Measurements from ENCODE around the gene CCDC7. TPM values are rescaled to one million over a fixed set of nuclear protein-coding genes. Genes with fewer than 3 reads are reported as not detected.
"Not testable (repeated sequence)": the region's sequence is repeated elsewhere in the genome, so short reads cannot be mapped to it uniquely, and the experiment has no call there.

CCDC7 gene
- total RNA-seq, 2 experiments from 2014 or later = 9.8 to 12.3 TPM

DNA sequence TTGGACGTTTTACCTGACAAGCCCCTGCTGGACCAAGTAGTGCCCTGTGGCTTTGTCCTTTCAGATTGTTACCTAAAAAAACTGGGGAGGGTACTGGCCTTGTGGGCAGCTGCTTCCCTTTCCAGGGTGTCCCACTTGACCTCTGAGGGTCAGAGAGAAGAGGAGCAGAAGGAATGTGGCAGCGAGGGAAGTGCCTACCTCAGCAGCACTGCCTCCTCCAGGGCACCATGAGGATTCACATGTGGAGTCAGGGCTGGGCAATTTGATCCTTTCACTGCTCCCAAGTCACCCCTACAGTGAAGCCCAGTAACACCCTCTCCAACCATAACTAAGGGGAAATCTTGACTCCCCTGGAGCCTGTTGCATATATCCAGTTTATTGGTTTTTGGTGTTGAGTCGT, 447.5 kb downstream of the CCDC7 start:
- Histone ChIP-seq H3K79me2 (ENCODE audit: insufficient read depth, low read depth, low read length) (no peaks in the 10 kb centered on the region), H3K4me3 (ENCODE audit: low read depth, low read length, poor library complexity, severe bottlenecking) (no peak overlapping the region), H4K20me1 (ENCODE audit: insufficient read depth, low read length) (no peaks in the 10 kb centered on the region), H3K9me2 (ENCODE audit: insufficient read depth, low read length) (no peaks in the 10 kb centered on the region), H3K27ac (ENCODE audit: low read depth, low read length, poor library complexity, severe bottlenecking) (no peak overlapping the region), H3K4me1 (ENCODE audit: insufficient read depth, low read length, poor library complexity, severe bottlenecking) (no peaks in the 10 kb centered on the region), H3K9me3 (ENCODE audit: low read length) (no peaks in the 10 kb centered on the region), H2AFZ (ENCODE audit: low read length) (no peak overlapping the region), H3K4me2 (ENCODE audit: low read length) (no peak overlapping the region), H3K36me3 (ENCODE audit: insufficient read depth, low read length) (peaks cover 31% of the 10 kb centered on the region)
- intact Hi-C loops (cut with micrococcal nuclease; ENCODE audit: unreplicated experiment) = loop anchor here (10.0 kb wide), 1 partner anchor 261 kb away; no protein-coding TSS in a partner anchor
- BruUV-seq (replicated peaks) = no TSS peak
- ChIA-PET CTCF (ENCODE audit: unreplicated experiment) (no interaction called here), POLR2A (interaction anchor here (0.6 kb wide), 1 partner anchor 134 kb away, joined by 3 read pairs; no protein-coding TSS in a partner anchor)
- DNase-seq (ENCODE audit: low spot score) = no peak
- TF ChIP-seq EZH2phosphoT487 (IDR thresholded peaks at IDR 0.05; ENCODE audit: borderline replicate concordance, low read depth, low read length) = no peak
- TF ChIP-seq, protein P1, sequence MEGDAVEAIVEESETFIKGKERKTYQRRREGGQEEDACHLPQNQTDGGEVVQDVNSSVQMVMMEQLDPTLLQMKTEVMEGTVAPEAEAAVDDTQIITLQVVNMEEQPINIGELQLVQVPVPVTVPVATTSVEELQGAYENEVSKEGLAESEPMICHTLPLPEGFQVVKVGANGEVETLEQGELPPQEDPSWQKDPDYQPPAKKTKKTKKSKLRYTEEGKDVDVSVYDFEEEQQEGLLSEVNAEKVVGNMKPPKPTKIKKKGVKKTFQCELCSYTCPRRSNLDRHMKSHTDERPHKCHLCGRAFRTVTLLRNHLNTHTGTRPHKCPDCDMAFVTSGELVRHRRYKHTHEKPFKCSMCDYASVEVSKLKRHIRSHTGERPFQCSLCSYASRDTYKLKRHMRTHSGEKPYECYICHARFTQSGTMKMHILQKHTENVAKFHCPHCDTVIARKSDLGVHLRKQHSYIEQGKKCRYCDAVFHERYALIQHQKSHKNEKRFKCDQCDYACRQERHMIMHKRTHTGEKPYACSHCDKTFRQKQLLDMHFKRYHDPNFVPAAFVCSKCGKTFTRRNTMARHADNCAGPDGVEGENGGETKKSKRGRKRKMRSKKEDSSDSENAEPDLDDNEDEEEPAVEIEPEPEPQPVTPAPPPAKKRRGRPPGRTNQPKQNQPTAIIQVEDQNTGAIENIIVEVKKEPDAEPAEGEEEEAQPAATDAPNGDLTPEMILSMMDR (conservative IDR thresholded peaks at IDR 0.05; ENCODE audit: low read length) = 0 out of 2 replicates have a peak, but pooled peaks have one; percentile 7

DNA sequence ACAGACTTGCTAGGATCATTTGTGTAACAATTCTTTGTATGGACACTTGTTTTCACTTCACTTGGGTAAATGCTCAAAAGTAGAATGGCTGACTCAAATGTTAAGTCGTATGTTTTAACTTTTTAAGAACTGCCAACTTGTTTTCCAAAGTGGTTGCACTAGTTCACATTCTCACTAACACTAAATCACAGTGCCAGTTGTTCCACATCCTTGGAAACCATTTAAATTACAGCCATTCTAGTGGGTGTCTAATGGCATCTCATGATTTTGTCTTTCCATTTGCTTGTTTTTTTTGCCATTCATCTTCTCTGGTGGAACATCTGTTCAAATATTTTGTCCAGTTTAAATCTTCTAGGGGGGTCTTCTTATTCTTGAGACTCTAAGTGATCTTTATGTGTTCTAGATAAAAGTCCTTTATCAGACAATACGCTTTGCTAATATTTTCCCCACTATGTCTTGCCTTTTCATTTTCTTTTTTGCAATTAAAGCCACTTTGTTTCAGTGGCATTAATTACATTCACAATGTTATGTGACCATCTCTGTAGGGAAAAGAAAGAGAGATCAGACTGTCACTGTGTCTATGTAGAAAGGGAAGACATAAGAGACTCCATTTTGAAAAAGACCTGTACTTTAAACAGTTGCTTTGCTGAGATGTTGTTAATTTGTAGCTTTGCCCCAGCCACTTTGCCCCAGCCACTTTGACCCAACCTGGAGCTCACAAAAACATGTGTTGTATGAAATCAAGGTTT, 448.1 kb downstream of the CCDC7 start:
- BruUV-seq (replicated peaks) = no TSS peak

DNA sequence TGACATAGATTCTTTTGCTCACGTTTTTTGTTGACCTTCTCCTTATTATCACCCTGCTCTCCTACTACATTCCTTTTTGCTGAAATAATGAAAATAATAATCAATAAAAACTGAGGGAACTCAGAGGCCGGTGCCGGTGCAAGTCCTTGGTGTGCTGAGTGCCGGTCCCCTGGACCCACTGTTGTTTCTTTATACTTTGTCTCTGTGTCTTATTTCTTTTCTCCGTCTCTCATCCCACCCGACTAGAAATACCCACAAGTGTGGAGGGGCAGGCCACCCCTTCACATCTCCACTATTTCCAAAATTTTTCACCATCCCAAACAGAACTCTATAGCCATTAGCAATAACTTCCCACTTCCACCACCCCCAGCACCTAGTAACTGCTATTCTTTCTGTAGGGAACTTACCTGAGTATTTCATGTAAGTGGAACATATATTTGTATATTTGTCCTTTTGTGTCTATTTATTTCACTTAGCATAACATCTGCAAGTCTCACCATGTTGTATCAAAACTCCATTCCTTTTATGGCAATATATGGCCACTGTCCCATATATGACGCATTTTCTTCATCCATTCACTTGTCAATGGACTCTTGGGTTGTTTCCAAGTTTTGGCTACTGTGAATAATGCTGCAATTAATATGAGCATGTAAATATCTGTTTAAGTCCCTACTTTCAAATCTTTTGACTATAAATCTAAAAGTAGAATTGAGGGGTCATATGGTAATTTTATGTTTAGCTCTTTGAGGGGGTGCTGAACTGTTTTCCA, 449.4 kb downstream of the CCDC7 start:
- H3K27ac ChIP-seq (ENCODE audit: low read depth, low read length, poor library complexity, severe bottlenecking); H2AFZ ChIP-seq (ENCODE audit: low read length); CTCF ChIA-PET (ENCODE audit: unreplicated experiment); DNase-seq (ENCODE audit: low spot score); H4K20me1 ChIP-seq (ENCODE audit: insufficient read depth, low read length); H3K4me2 ChIP-seq (ENCODE audit: low read length); BruUV-seq (replicated peaks); POLR2A ChIA-PET; H3K79me2 ChIP-seq (ENCODE audit: insufficient read depth, low read depth, low read length); H3K4me3 ChIP-seq (ENCODE audit: low read depth, low read length, poor library complexity, severe bottlenecking); H3K4me1 ChIP-seq (ENCODE audit: insufficient read depth, low read length, poor library complexity, severe bottlenecking); H3K9me2 ChIP-seq (ENCODE audit: insufficient read depth, low read length); H3K9me3 ChIP-seq (ENCODE audit: low read length): not testable (repeated sequence)
- peaks cover 49% of the 10 kb centered on the region for H3K36me3 ChIP-seq (ENCODE audit: insufficient read depth, low read length)
- intact Hi-C loops (cut with micrococcal nuclease; ENCODE audit: unreplicated experiment) = loop anchor here (10.0 kb wide), 1 partner anchor 259 kb away; no protein-coding TSS in a partner anchor

More for the DNA sequence above, 448.1 kb downstream of the CCDC7 start:
- no peak for DNase-seq (ENCODE audit: low spot score)
- no peaks in the 10 kb centered on the region for H3K79me2 ChIP-seq (ENCODE audit: insufficient read depth, low read depth, low read length)
- no peak overlapping the region for H3K4me3 ChIP-seq (ENCODE audit: low read depth, low read length, poor library complexity, severe bottlenecking)
- no peaks in the 10 kb centered on the region for H3K9me3 ChIP-seq (ENCODE audit: low read length)
- POLR2A ChIA-PET = no interaction called here
- no peak overlapping the region for H2AFZ ChIP-seq (ENCODE audit: low read length)
- no peaks in the 10 kb centered on the region for H4K20me1 ChIP-seq (ENCODE audit: insufficient read depth, low read length)
- peaks cover 37% of the 10 kb centered on the region for H3K36me3 ChIP-seq (ENCODE audit: insufficient read depth, low read length)
- no peaks in the 10 kb centered on the region for H3K9me2 ChIP-seq (ENCODE audit: insufficient read depth, low read length)
- intact Hi-C loops (cut with micrococcal nuclease; ENCODE audit: unreplicated experiment) = loop anchor here (10.0 kb wide), 1 partner anchor 261 kb away; no protein-coding TSS in a partner anchor
- H3K4me1 ChIP-seq (ENCODE audit: insufficient read depth, low read length, poor library complexity, severe bottlenecking) = no peaks in the 10 kb centered on the region
- no peak overlapping the region for H3K27ac ChIP-seq (ENCODE audit: low read depth, low read length, poor library complexity, severe bottlenecking)
- no peak overlapping the region for H3K4me2 ChIP-seq (ENCODE audit: low read length)
- TF ChIP-seq, protein P1 (conservative IDR thresholded peaks at IDR 0.05; ENCODE audit: low read length) = no peak
- no peak for TF ChIP-seq EZH2phosphoT487 (IDR thresholded peaks at IDR 0.05; ENCODE audit: borderline replicate concordance, low read depth, low read length)
- CTCF ChIA-PET (ENCODE audit: unreplicated experiment) = no interaction called here
